ENCODE results near the gene C1orf159.

C1orf159 gene

GRCh38 chr1:1122078-1122811, 6.4 kb upstream of the C1orf159 start:
- H3K36me3 ChIP-seq (ENCODE audit: low read length): no peaks in the 10 kb centered on the region
- no peaks in the 10 kb centered on the region for H3K79me2 ChIP-seq (ENCODE audit: insufficient read depth, low read length)
- no peak overlapping the region for H2AFZ ChIP-seq (ENCODE audit: low read depth, low read length, severe bottlenecking)
- TF ChIP-seq EZH2phosphoT487 (conservative IDR thresholded peaks at IDR 0.05; ENCODE audit: low read length) (no peak), CTCF (IDR thresholded peaks at IDR 0.05; ENCODE audit: insufficient read depth, low read length, poor library complexity, severe bottlenecking) (peak; percentile 63)
- no peak overlapping the region for H3K4me3 ChIP-seq (ENCODE audit: insufficient read depth, low read length, poor library complexity, severe bottlenecking)
- no peaks in the 10 kb centered on the region for H3K9me3 ChIP-seq (ENCODE audit: insufficient read depth, low read length)
- no peak overlapping the region for H3K27ac ChIP-seq (ENCODE audit: low read depth, low read length)
- H3F3A ChIP-seq (ENCODE audit: insufficient read depth): no peaks in the 10 kb centered on the region
- no peaks in the 10 kb centered on the region for H3K9me2 ChIP-seq (replicated peaks; ENCODE audit: insufficient read depth, low read length)
- no peaks in the 10 kb centered on the region for H4K20me1 ChIP-seq (ENCODE audit: low read depth, low read length)
- no peak overlapping the region for H3K4me2 ChIP-seq (ENCODE audit: low read depth, low read length, poor library complexity, severe bottlenecking)
- H3K9ac ChIP-seq (ENCODE audit: low read length): no peak overlapping the region
- no peaks in the 10 kb centered on the region for H3K27me3 ChIP-seq (ENCODE audit: low read length)

DNA sequence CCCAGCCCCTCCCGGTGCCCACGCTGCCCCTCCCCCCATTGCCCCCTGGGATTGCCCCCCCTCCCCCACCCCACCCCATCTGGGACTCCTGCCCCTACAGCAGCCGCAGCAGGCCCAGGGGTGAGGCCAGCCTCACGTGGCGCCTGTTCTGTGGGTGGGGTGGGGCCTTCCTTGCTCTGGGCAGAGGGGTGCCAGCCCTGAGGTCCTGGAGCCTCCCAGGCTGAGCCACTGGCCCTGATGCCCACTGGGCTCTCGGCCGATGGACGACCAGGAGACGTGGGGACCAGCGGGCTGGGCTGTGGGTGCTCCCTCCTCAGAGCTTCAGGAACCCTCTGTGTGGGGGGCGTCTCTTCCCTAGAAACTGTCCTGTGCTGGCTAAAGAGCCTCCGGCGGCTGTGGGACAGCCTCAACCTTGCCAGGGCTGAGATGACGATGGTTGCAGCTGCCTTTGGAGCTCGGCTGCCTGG, 5.8 kb upstream of the C1orf159 start:
- no peak for TF ChIP-seq EZH2phosphoT487 (conservative IDR thresholded peaks at IDR 0.05; ENCODE audit: low read length)
- no peak for TF ChIP-seq CTCF (IDR thresholded peaks at IDR 0.05; ENCODE audit: insufficient read depth, low read length, poor library complexity, severe bottlenecking)
- H3K4me2 ChIP-seq (ENCODE audit: low read depth, low read length, poor library complexity, severe bottlenecking): no peak overlapping the region
- no peaks in the 10 kb centered on the region for H3K9me2 ChIP-seq (replicated peaks; ENCODE audit: insufficient read depth, low read length)
- H3K9ac ChIP-seq (ENCODE audit: low read length): no peak overlapping the region
- H3K27me3 ChIP-seq (ENCODE audit: low read length): no peaks in the 10 kb centered on the region
- H3K4me3 ChIP-seq (ENCODE audit: insufficient read depth, low read length, poor library complexity, severe bottlenecking): no peak overlapping the region
- no peaks in the 10 kb centered on the region for H3K79me2 ChIP-seq (ENCODE audit: insufficient read depth, low read length)
- no peak overlapping the region for H3K27ac ChIP-seq (ENCODE audit: low read depth, low read length)
- no peaks in the 10 kb centered on the region for H4K20me1 ChIP-seq (ENCODE audit: low read depth, low read length)
- no peaks in the 10 kb centered on the region for H3K9me3 ChIP-seq (ENCODE audit: insufficient read depth, low read length)
- H3K36me3 ChIP-seq (ENCODE audit: low read length): no peaks in the 10 kb centered on the region
- no peaks in the 10 kb centered on the region for H3F3A ChIP-seq (ENCODE audit: insufficient read depth)
- no peak overlapping the region for H2AFZ ChIP-seq (ENCODE audit: low read depth, low read length, severe bottlenecking)

GRCh38 chr1:1120866-1121591, 5.1 kb upstream of the C1orf159 start:
- no peaks in the 10 kb centered on the region for H3K27me3 ChIP-seq (ENCODE audit: low read length)
- TF ChIP-seq EZH2phosphoT487 (conservative IDR thresholded peaks at IDR 0.05; ENCODE audit: low read length) (no peak), CTCF (IDR thresholded peaks at IDR 0.05; ENCODE audit: insufficient read depth, low read length, poor library complexity, severe bottlenecking) (no peak)
- H3K4me3 ChIP-seq (ENCODE audit: insufficient read depth, low read length, poor library complexity, severe bottlenecking): no peak overlapping the region
- H3K27ac ChIP-seq (ENCODE audit: low read depth, low read length): no peak overlapping the region
- H3K9ac ChIP-seq (ENCODE audit: low read length): no peak overlapping the region
- H3K9me2 ChIP-seq (replicated peaks; ENCODE audit: insufficient read depth, low read length): no peaks in the 10 kb centered on the region
- H3K36me3 ChIP-seq (ENCODE audit: low read length): no peaks in the 10 kb centered on the region
- H4K20me1 ChIP-seq (ENCODE audit: low read depth, low read length): no peaks in the 10 kb centered on the region
- no peaks in the 10 kb centered on the region for H3K79me2 ChIP-seq (ENCODE audit: insufficient read depth, low read length)
- no peaks in the 10 kb centered on the region for H3F3A ChIP-seq (ENCODE audit: insufficient read depth)
- H3K4me2 ChIP-seq (ENCODE audit: low read depth, low read length, poor library complexity, severe bottlenecking): no peak overlapping the region
- H2AFZ ChIP-seq (ENCODE audit: low read depth, low read length, severe bottlenecking): no peak overlapping the region
- H3K9me3 ChIP-seq (ENCODE audit: insufficient read depth, low read length): no peaks in the 10 kb centered on the region
